HUDEP-2 (cell line): Measurements from ENCODE around the gene CD300E.

ENCODE experiments used
- DNase-seq, 76 experiments: peaks; one replicate each; lab custom pipeline; 2025; ENCODE audit not compliant: unreplicated experiment in 76 of 76; lab: John Stamatoyannopoulos, UW

The CD300E gene

GRCh38 chr17:74623693-74624093 lies at the start of gene CD300E:
CD300E (minus strand) TSS chr17:74623738; CDS start chr17:74623621, 117 bp downstream.
- DNase-seq, result no peak

- DNase-seq, result peak in 21 of 76 experiments; percentile 3 to 41 (median 9)
Observed at GRCh38 chr17:74671031-74671771, 47.7 kb upstream of the CD300E start.

- DNase-seq, result no peak
Observed at GRCh38 chr17:74670329-74670728, 46.8 kb upstream of the CD300E start.

- DNase-seq, result no peak
Observed at GRCh38 chr17:74663561-74663960, 40.0 kb upstream of the CD300E start.

GRCh38 chr17:74659889-74660288 lies 36.4 kb upstream of the CD300E start:
- no peak for DNase-seq

- DNase-seq, result no peak
Observed at GRCh38 chr17:74658620-74659019, 35.1 kb upstream of the CD300E start.

- DNase-seq, result no peak
Observed at GRCh38 chr17:74654742-74655141, 31.2 kb upstream of the CD300E start.

- DNase-seq, result no peak
Observed at GRCh38 chr17:74652020-74652419, 28.5 kb upstream of the CD300E start.

- no peak for DNase-seq
Observed at GRCh38 chr17:74649909-74650308, 26.4 kb upstream of the CD300E start.

- no peak for DNase-seq
Observed at GRCh38 chr17:74647871-74648672, 24.5 kb upstream of the CD300E start.

- DNase-seq, result peak in 8 of 76 experiments; percentile 3 to 23 (median 12)
Observed at GRCh38 chr17:74646231-74646630, 22.7 kb upstream of the CD300E start.

- DNase-seq, result no peak
Observed at GRCh38 chr17:74645010-74645409, 21.5 kb upstream of the CD300E start.

- no peak for DNase-seq
Observed at GRCh38 chr17:74644419-74644818, 20.9 kb upstream of the CD300E start.

GRCh38 chr17:74643826-74644225 lies 20.3 kb upstream of the CD300E start:
- DNase-seq, result no peak

- DNase-seq, result no peak
Observed at GRCh38 chr17:74642995-74643394, 19.5 kb upstream of the CD300E start.

GRCh38 chr17:74642556-74642955 lies 19.0 kb upstream of the CD300E start:
- DNase-seq, result no peak

- DNase-seq, result no peak
Observed at GRCh38 chr17:74641958-74642298, 18.4 kb upstream of the CD300E start.

GRCh38 chr17:74641224-74641957 lies 17.9 kb upstream of the CD300E start:
- DNase-seq, result no peak

GRCh38 chr17:74639704-74640151 lies 16.2 kb upstream of the CD300E start:
- DNase-seq, result no peak

GRCh38 chr17:74637926-74638325 lies 14.4 kb upstream of the CD300E start:
- no peak for DNase-seq

- DNase-seq, result no peak
Observed at GRCh38 chr17:74637265-74637664, 13.7 kb upstream of the CD300E start.
